ENCODE data around the gene THSD4.

- TF ChIP-seq CTCF (conservative IDR thresholded peaks at IDR 0.05; ENCODE audit: low read length) (no peak), EZH2phosphoT487 (IDR thresholded peaks at IDR 0.05; ENCODE audit: borderline replicate concordance, low read depth, low read length) (no peak)
Observed at GRCh38 chr15:71396536-71397125, 281.4 kb downstream of the THSD4 start.
